NCI-H187 treated with DMSO at 0.1 percent for 48 hours (cell line): Measurements from ENCODE around the gene ASTN2.
"Not testable (repeated sequence)": the region's sequence is repeated elsewhere in the genome, so short reads cannot be mapped to it uniquely, and the experiment has no call there.

Experiments
- DNase-seq: peaks from one replicate; lab custom pipeline; 2025; lab: John Stamatoyannopoulos, UW

The ASTN2 gene

GRCh38 chr9:117074784-117075520 is 339.9 kb downstream of the ASTN2 start:
- DNase-seq: no peak

DNA sequence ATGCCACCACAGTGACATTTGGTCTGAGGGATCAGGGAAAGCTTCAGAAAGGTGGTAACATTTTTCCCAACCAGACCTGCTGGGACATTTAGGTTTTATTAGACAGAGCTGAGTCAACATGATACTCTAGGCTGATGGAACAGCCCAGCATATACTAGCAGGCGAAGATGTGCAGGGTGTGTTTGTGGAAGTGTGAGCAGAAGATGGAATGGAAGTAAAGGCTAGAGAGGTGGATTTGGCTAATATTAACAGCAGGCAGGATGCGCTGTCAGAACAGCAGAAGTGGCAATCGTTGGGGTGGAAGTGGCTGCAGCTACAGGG is 340.6 kb downstream of the ASTN2 start:
- DNase-seq: no peak

DNA sequence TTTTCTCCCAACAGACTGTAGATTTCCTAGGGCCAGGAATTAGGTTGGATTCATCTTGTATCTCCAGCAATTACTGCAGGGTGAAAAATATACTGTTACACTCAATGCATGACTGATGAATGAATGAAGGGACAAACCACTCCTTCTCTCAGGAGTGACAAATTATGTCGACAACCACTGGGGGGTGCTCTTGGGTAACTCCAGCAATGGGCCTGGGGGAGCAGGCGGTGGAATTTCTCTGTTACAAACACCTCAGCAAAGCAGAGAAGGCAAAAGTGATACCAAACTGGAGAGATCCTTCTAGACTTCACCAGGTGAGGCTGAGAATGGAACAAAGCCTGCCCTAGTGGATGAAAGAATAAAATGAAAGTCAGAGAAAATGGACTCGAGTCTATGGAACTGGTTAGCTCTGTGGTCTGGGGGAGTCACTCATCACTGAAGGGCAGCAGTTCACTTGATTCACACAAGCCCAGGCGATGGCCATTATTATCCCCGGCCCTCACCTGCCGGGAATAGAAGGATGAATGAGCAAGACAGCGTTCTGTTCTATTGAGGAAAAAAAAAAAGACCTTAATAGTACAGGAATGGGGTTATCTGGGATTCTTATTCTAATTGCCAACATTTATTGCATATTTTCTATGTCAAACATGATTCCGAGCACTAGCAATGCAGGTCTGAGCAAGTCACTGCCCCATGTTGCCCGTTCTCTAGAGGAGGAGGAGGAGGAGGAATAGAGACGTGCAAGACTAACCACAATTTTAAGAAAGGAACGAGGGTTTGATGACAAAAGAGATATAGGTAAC is 341.1 kb downstream of the ASTN2 start:
- no peak for DNase-seq

DNA sequence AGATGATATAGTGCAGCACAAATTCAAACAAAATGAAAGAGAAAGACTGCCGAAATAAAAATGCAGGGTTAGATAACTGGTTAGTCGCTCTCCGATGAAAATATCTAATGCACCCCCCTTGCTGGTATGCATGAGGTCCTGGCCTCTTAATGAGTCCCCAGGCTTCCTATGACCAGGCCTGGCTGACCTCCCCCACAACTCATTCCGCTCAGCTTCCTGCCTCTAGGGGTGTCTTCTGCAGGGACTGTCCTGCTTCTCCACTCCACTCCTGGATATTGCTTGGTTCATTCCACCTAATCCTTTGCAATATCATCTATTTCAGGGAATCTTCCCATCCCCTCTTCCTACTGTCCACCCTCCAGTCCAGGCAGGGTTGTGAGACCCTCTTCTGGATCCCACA is 341.8 kb downstream of the ASTN2 start:
- no peak for DNase-seq

DNA sequence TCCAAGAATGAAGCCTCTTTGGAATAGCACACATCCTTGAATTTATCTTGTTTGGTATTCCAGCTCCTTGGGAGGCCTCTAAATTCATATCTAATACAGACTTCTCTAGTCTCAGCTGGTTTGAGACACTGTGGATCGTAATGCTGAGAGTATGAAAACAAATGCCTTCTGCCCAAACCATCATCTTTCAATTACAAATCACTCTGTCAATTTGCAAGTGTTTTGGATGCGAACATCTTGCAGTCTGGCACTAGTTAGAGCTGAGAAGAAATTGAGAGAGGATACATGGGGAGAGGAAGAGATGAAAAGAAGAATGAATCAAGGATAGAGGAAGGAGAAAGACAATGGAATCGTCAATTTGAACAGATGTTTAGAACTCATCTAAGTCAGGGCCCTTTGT is 342.6 kb downstream of the ASTN2 start:
- no peak for DNase-seq

- DNase-seq: not testable (repeated sequence)
Observed at GRCh38 chr9:117071673-117072207, 343.1 kb downstream of the ASTN2 start.

GRCh38 chr9:117063721-117064471 is 351.0 kb downstream of the ASTN2 start:
- DNase-seq: no peak

DNA sequence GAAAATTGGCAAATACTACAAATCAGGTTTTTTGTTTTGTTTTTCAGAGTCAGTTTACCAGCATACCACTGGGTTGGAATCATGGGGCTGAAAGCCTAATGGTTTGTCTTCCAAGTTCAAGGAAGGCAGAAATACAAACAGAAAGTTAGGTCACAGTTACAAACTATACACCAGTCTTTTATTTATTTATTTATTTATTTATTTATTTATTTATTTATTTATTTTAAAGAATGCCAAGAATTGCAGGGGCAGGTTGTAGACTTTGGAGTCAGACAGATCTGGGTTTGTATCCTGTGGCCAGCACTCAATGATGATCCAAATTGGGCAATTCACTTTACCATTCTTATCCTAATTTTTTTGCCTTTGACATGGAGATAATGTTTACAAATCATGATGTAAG is 353.9 kb downstream of the ASTN2 start:
- no peak for DNase-seq

DNA sequence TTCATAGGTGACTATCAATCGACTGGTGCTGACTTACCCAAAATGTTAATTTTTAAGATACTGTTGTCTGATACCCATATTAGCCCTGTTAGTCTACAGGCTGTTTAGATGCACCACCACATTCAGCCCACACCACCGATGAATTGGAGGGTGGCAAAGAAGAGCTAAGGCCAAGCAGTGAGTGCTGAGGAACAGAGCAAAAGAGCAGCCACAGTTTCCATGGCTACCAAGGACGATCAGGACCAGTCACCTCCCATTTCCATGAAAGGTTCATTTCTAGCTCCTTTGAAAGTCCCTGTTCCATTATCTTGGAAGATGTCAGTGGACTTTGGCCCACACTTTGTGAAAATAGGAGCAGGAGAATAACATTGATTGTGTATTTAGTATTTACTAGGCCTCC is 364.9 kb downstream of the ASTN2 start:
- no peak for DNase-seq

GRCh38 chr9:117046666-117047327 is 368.1 kb downstream of the ASTN2 start:
- no peak for DNase-seq

GRCh38 chr9:117044241-117044640 is 370.6 kb downstream of the ASTN2 start:
- no peak for DNase-seq

DNA sequence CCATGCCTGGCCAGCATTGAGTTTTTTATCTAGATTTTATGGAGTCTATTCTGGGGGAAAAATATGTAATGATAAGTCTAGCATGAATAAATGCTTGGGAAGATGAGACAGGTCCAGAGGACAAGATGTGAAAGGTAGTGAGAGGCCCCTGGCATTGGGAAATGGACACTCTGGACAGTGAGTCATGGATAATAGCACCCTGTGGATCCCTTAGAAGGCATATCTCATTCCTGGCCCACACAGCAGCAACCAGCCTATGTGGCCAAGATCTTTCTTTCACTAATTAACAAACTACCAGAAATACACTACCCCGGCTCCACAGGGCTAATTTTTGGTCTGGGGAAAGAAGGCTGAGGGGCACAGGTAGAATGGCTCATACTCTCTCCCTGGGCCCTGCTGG is 371.7 kb downstream of the ASTN2 start:
- no peak for DNase-seq

- DNase-seq: no peak
Observed at GRCh38 chr9:117035546-117035945, 379.3 kb downstream of the ASTN2 start.

- no peak for DNase-seq
Observed at GRCh38 chr9:117034866-117035265, 380.0 kb downstream of the ASTN2 start.

- no peak for DNase-seq
Observed at GRCh38 chr9:117030254-117030768, 384.5 kb downstream of the ASTN2 start.

- no peak for DNase-seq
Observed at GRCh38 chr9:117029341-117029740, 385.5 kb downstream of the ASTN2 start.

DNA sequence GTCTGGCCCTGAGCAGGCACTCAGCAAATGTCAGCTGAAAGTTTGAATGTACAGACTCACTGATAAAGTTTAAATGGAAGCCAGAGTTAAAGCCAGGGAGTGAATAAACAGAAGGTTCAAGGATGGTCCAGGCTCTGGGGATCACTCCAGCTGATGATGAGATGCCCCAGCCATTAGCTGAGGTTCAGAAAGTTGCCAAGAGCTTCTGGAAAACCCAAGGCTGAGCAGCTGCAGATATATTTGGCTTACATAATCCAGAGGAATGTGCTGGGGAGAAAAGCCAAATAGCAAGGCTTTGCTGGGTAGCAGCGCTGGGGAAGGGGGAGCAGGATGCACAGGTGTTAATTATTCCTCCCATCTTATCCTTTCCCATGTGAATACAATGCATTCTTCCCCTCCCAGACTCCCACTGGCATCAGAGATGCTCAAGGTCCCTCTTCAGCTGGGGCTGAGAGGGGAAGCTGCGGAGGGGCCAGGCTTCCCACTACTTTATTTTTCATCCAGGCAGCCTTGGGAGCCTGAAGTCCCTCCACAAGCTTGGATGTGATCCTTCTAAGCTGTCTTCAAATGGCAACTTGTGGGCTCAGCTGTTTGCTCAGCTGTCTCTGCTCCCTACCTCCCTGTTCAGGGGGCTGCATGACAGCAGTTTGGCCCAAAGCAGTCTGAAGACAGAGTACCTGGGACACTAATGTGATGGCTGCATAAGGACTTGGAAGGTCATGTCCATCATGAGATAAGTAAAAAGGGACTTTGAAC is 386.6 kb downstream of the ASTN2 start:
- DNase-seq: no peak

GRCh38 chr9:117021906-117022305 is 393.0 kb downstream of the ASTN2 start:
- no peak for DNase-seq

- no peak for DNase-seq
Observed at GRCh38 chr9:117018966-117019617, 395.8 kb downstream of the ASTN2 start.

GRCh38 chr9:117017414-117017985 is 397.4 kb downstream of the ASTN2 start:
- no peak for DNase-seq
